ENCODE data around the gene RELN.

The RELN gene

DNA sequence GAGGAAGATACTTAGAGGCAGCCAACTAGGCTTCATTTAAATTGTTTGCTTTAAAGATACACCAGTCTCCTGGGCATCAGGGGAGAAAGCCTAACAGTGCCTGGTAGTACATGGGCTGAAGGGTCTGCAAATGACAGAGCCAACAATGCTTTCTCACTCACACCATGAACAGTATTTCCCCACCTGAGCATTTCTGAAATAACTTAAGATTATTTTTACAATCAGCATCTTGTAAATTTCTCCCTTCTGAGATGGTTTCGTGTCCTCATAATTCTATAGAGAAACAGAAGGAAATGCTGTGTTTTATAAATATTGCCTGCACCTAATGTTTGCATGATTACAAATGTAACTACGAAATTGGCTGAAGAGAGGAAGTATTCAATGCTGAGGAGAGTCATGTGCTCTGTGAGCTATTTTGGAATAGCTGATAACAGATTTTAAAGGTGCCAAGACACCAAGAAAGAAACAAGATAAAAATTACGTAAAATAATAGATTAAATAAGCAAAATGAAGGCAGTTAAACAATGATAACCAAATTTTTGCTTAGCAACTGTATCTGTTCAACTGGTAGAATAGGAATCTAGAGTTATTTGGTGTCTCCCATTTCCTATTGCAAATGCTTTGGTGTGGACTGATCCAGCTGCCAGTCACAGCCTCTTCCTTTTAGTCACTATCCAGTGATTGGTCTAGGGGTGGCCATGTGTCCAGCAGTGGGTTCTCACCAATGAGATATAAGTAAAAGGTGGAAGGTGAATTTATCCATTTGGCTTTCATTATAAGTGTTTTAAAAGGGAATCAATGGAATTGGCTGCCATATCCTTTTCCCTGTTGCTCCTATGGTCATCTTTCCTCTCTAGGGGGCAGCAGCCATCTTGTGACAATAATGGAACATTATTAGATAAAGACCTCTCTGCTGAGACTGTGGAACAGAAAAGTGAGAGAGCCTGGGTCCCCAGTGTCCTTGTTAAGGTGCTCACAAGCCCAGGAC is 375.5 kb downstream of the RELN start:
- DNase-seq: no peak

DNA sequence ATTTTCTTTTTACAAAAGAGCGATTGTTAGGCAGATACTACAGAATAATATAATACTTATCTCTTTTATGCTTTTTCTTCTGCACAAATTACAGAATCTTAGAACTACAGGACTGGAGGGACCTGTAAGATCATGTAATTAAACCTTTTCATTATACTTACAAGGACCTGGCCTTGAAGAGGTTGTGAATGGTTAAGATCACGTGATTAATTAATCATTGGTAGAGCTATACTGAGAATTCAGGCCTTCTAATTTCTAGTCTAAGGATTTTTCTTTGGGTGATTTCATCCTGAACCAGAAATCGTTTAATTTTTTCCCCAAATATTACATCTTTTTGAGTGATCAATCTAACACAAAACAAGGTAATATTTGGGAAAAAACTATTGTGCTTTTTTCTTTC is 379.7 kb downstream of the RELN start:
- no peak for DNase-seq

DNA sequence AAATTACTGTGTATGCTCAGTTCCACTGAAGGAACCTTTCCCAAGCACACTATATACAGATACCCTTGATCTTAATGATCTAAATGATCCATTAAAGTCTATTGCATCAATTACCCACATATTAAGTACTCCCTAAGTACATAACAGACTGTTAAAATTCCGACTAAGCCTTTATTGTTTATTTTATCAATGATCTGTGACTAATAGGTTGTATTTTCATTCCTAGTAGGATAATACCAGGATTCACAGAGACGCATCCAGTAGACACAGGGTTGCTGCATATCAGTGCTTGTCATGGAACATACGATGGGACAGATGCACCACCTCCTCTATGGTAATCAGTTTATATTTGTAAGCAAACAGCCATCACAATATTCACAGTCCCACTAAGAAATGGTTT is 383.8 kb downstream of the RELN start:
- DNase-seq: no peak

DNA sequence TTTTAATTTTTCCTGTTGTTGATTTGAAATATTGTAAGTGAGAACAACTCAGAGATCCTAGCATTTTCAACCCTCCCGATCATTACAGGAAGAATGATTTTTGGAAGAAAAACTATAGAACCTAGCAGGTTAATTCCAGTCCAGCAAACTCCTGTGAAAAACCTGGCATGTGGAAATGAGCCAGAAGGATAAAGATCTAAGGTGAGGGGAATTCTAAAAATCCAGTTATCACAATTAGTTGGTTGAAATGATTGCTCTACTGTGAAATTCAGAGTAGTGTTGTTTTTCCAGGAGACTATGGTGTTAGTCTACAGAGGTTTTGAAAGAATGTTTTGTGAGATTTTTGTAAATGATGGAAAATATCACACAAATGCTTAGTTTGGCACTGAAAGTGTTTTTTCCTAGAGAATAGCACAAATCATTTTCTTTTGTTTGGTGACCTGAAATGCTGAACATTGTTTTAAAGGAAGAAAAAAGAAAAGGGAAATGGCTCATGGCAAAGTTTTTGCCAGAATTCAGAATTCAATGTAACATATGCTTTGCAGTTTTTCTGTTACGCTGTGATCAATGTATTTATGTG is 391.0 kb downstream of the RELN start:
- no peak for DNase-seq

DNA sequence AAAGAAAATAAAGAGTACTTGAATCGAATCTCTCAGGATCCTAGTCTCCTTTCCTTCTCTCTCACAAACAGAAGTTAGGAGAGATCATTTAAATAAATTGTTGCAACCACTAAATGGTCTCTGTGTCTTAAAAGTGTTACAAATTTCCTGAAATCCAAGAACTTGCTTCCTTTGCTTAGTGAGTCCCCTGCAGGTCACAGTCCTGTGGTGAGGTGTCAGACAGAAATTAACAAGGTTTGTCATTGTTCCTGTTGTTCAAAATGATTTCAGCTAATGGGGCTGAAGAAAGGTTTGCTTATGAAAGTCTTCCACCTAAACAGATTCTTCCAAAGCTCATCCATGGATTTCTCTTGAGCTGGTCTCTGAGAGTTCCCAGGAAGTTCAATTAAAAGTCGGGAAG is 391.9 kb downstream of the RELN start:
- no peak for DNase-seq

DNA sequence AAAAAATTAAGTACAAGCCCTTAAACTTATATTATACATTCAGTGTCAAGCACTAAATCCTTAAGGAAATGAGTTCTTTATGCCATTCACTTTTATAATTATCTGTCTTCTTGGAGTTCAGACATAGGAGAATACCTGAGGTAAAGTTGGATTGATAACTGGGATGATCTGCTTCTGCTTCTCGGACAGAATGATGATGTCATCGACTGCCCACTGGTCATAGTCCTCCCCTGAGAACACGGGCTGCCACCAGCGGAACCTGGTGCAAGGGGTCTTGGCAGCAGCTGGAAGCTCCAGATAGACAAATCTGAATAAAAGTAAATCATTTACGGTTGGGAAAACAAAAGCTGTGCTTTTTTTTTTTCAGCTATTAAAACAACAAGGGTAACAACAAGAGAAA is 395.3 kb downstream of the RELN start:
- no peak for DNase-seq

DNA sequence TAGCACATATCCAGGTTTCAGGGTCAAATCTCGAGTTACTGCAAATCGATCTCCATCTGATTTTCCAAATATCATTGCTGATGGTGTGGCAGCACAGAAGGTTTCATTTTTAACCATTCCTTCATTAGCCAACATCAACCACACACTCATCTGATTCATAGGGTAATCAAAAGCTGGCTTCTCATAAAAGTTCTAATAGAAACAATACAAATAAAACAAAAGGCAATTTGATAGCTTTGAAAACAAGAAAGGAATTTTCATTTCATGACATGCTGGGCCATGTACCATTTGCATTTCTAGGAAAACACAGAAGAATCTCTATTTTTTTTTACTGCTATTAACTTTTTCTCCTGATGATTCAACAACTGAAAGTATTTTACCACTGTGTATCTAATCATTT is 395.8 kb downstream of the RELN start:
- no peak for DNase-seq

DNA sequence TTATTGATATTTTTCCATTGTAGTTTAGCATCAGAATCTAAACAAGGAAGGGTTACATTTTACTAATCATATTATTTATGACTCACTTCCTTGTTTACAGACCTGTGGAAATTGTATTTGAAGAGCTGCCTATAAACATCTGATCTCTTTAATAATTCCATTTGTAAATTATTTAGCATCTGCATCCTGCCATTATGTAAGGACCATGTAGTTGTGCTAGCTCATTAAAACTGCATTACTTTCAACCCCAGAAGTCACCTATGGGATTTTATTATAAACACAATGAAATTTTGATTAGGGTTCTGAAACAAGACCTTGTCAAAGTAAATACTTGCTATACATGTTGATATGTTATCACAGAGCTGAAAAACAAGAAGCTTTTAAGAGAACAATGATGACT is 396.6 kb downstream of the RELN start:
- DNase-seq: no peak

DNA sequence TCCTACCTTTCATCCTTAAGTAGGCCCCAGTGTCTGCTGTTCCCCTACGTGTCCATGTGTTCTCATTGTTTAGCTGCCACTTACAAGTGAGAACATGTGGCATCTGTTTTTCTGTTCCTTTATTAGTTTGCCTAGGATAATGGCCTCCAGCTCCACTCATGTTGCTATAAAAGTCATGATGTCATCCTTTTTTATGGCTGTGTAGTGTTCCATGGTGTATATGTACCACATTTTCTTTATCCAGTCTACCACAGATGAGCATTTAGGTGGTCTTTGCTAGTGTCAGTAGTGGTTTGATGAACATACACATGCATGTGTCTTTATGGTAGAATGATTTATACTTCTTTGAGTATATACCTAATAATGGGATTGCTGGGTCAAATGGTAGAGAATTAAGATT is 397.3 kb downstream of the RELN start:
- DNase-seq: no peak

DNA sequence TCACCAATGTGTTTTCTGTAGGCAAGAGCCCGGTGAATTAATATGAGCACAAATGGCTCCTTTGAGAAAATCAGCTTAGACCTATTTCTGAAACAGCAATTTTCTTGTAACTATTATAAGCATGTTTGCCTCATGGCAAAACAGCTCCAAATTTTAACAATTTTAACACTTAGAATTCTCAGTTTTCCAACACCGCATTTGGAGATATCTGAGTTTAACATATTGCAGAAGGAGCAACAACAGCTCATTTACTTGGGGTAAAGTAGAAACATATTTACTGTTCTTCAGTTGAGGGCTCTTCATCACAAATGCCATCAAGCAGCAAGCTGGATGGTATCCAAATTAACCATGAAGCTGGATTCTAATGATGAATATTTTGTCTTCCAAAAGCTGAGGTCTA is 409.4 kb downstream of the RELN start:
- no peak for DNase-seq

DNA sequence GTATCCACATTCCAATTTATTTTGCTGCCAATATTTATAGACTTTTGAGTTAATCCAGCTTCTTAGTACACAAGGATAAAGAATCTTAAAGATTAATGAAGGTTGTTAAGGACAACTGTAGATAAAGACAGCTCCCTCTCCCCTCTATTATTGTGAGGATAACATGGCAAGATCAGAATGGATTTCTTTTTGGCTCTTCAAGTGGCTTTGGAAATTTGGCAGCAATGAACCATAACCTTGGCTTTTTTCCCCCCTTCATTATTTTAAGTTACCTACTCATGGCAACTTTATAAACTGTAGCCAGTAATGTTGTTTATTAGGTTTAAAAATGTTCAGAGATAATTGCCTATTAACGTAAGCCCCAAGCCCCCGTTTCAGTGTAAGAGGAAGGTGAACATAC is 412.4 kb downstream of the RELN start:
- no peak for DNase-seq

DNA sequence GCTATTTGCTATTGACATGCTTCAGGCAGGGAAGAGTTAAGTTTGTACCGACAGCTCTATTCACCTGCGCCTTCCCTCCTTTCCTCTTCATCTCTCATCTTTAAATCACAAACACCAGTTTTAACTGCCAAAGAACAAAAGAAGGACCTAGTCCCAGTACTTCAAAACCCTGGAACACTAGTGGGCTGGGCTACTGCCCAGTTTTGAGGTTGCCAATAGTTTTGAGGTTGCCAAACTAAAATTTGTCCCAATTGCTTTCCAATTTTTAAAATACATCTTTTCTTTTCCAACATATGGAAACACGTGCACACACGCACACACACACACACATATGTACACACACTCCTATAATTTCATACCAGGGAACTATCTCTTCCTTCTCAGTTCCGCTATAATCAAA is 412.8 kb downstream of the RELN start:
- DNase-seq: no peak

DNA sequence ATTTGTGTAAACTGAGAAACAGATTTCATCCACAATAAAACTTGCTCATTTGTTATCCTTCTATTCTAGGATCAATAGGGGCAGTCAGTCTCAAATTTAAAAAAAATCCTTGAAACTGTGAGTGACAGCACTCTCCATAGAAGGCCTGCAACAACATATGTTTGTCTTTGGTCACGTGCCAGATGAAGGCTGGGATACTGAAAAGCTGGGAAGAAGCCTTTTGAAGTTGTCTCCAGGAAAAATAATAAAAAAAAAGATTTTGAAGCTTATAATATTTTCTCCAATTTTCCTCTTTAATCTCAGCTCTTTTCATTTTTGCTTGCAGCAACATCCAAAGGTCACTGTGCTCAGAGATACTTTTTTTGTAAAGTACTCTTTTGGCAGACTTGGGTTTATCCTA is 414.9 kb downstream of the RELN start:
- no peak for DNase-seq

DNA sequence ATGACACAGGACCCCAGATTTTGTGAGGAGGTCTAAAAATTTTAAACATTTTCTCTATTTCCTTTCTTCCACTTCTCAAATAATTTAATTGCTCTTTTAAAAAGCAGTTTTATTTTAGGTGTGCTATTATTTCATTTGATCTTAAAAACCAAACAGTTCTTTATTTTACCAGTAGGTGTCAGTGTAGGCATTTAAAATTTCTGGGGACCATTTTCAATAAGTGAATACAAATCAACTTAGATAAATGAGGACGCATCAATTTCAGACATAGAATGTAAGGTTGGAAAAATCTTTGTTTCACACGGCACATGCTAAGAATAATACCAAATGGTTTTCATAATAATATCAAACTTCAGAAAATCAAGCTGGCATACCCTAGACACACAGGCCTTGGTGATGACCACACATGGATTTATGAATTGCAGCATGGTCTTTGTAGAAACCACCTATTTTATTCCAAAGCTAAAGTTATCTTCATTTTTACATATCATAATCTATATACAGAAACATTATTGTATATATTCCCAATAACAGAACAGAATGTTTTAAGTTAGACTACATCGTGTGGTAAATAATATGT is 415.9 kb downstream of the RELN start:
- no peak for DNase-seq

DNA sequence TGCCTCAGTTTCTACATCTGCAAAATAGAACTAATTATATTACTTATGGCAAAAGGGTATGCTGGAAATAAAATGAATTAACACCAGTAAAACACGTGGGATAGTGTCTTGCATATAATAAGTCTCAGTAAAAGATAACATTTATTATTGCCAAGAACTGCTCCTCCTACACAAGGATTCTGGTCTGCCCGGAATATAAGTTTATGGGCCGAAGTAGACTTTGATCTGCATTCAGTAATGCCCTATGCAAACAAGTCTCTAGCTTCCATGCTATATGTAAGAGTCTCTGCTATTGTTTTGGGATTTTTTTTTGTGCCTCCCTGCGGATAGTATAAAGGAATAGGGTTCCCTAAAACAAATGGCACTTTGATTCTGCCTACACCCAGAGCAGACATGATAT is 417.9 kb downstream of the RELN start:
- no peak for DNase-seq

DNA sequence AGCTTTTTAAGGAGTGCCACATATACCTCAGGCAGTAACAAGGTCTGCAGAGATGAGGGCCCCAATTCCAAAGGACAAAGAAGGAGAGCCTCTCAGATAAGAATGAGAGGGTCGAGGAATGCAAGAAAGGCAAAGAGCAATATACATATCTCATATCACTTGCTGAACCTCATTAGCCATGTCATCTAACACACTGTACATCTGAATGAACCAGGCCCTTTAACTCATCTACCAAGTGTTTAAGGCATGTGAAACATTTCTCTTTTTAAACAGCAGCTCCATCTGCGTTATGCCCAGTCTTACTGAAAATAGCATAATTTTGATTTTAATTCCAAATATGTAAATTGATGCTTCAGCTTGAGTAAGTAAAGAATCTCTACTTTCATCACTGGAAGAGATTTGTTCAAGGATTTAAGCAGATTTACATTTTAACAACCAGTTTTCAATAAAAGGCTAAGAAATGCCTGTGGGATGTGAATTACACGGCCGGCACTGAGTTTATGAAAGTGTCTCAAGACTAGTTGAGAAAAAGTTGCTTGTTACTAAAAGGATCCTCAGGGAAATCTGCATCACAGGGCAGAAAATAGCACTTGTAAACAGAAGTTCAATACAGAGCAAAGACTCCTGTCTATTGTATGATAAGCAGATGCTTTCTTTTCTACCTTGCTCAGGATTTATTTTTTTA is 419.7 kb downstream of the RELN start:
- DNase-seq: no peak

DNA sequence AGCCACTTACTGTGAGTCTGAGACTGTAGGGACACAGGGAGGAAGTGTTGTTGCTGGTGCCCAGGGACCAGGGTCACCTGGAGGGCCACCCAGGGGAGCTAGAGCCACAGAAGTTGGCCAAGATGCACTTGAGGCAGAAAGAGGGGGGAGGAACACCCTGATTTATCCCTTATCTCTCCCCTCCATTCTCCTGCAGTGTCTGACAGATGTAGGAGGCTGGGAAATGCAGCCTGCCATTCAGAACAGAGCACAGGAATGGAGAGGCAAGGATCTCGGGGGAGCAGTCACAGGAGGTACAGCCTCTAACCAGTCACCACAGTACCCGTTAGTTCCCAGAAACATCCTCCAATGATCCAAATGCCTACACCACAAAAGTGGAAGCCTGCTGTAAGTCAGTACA is 425.0 kb downstream of the RELN start:
- no peak for DNase-seq

DNA sequence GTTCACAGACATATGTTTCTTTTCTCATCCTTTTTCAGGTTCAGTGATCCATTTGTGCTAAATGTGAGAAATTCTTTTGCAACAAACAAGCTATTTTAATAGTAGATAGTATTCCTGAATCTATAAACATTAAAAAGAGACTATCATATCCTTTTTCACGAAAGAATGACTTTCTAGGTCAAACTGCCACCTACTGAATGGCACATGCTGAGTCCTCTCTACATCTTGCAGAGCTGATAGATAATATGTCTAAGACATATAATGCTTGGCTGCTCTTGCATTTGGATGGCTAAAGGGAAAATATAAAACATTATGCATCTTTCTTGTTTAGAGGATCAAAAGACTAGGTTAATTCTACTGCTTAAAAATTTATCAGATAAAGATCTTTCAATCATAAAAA is 429.3 kb downstream of the RELN start:
- no peak for DNase-seq

DNA sequence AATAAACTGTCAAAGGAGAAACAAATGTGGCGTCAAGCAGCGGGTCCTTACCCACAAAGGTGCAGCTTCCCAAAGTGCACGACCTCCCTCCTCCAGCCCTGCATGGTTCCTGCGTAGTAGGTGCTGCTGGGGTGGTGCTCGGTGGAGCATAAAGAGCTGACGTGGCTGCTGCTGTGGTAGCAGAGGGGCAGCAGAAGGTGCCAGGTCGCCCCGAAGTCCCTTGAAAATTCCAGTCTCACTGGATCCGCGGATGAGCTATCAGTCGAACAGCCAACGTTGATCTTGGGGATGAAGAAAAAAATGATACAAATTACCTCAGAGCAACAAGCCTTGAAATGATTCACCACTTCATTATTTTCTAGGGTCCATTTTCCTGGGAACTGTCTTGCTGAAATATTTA is 438.4 kb downstream of the RELN start:
- DNase-seq: no peak

DNA sequence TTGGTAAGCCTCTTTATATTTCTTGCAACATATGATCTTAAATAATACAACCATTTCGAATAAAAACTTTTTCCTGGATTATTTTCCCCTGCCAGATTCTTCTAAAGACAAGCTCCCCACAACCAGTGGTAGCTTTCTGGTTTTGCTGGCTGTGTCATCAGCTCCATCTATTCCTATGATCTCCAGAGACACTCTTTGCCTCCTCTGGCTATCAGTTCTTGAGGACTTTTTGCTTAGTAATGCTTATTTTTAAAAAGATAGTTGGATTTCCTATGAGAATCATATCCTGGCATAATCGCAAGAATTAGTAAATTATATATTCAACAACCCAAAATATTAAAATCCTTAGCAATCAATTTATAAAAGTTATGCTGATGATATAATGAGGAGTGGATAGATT is 439.7 kb downstream of the RELN start:
- DNase-seq: no peak

DNA sequence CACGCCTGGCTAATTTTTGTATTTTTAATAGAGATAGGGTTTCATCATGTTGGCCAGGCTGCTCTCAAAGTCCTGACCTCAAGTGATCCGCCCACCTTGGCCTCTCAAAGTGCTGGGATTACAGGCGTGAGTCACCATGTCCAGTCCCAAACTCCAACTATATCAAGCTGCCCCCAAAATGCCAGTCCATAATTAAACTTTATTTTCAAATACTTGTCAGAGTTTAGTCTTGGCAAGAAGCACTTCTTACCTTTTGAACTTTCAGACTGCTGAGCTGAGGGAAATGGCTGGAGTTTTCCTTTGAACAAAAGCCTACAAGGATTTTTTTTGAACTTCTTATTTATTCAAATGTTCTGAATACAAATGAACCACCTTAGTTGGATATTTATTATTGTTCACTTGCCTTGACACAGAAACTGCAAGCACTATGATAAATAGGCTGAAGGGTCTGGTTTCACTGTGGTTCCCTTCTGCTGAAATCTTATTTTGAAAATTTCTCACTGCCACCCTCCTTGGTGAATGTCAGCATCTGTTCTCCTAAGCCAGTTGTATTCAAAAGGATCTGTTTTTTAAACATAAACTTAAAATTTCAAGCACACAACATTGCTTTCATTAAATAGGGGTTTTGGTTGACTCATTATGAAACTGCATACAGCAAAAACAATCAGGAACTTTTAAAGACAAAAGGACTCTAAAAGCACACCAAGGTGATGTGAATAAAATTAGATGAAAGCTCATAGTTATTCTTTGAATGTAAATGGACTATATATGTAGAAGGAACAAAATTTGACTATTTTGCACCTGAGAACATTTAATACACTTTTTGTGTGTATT is 441.8 kb downstream of the RELN start:
- DNase-seq: no peak

DNA sequence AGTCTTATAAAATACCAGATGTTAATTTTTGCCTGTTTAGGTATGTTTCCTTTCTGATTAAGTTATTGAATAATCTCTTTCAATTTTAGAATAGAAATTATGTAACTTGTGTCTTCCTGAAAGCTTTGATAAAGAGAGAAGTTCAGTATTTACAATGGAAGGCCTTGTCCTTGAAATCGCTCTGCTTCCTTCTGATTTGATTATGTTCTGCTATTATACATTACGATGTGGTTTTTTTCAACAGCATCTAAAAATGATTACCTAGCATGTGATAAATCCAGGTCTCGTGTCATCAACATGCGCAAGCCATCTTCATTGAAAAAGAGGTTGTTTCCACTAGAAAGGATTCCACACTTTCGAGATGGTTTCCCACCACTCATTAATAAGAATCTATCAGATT is 447.0 kb downstream of the RELN start:
- DNase-seq: no peak

DNA sequence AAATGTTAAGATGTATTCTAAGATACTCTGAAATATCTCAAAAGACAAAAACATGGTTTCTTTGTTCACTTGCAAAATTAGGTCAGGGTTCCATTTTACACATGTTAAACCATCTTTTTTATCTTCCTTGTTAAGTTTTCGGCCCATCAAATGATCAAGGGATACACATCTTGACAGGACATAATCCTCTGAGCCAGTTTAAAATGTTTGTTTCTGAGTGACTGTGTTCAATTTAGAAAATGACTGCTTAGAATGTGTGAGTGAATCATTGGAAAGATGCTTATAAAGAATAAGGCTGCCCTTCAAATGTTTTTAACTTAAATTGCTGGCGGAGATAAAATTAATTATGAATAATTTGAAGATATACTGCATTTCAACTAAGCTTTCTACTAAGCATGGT is 447.5 kb downstream of the RELN start:
- no peak for DNase-seq

All from stimulated activated CD4-positive, alpha-beta T cell treated with anti-CD3 and anti-CD28 coated beads, Interleukin-4, amount 100 ng/mL, for 4 hours (primary cell).